Activated CD4-positive, alpha-beta T cell treated with anti-CD3 and anti-CD28 coated beads, Interleukin-10, Interleukin-2, amounts not matched to agents 100 ng/mL and 50 ng/mL, durations not matched to agents 16 hours and 8 hours (primary cell): Measurements from ENCODE around the gene POC5.

Experiments
- DNase-seq: peaks from one replicate; pipeline ENCODE4 v3.0.0-alpha.2; 2020

The POC5 gene

DNA sequence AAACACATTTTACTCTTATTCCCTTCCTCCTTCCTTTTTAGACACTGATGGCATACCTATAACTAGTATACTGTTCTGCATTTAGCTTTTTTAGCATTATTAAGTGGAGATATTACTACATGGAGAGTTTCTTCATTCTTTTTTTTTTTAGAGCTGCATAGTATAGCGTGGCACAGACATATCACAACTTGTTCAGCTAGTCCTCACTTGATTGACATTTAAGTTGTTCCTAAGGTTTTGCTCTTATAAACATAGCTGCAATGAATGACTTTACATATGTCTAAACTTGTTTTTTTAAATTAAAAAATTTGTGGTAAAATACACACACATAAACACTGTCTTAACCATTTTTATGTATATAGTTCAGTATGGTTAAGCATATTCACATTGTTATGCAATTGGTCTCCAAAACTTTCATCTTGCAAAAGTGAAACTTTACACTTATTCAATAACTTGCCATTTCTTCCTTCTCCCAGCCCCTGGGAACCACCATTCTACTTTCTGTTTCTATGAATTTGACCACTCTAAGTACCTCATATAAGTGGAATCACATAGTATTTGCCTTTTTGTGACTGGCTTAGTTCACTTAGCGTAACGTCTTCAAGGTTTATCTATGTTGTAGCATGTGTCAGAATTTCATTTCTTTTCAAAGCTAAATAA is 57.3 kb downstream of the POC5 start:
- peak; percentile 22 for DNase-seq

DNA sequence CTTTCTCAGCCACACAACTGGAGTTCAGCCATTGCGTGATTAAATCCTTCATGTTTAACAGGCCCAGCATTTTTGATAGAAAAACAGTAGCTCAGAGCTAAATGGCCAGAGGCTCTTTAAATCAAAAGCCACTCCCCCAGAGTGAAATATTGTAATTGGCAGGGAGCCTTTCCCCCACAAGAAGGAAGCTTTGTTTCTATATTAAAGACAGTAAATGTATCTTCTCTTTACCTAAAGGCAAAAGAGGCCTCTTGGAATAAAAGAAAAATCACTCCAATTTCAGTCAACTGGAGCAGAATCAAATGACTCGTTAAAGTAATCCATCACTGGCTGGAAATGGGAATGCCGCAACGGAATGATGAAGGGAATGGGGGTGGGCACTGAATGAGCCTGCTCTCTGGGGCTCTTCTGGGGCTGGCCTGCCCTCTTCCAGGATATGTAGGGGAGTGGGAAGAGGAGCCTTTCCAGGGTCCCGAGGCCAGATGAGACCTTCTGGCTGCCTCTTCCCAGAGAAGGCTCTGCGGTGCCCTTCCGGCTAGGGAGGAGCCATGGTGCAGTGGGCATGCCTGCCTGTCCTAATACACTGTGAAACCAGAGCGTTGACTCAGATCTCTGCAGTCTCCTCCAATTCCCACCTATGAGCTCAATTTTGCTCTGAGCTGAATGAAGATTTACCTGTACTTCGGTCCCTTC is 60.8 kb downstream of the POC5 start:
- DNase-seq, result no peak

GRCh38 chr5:75654693-75655295 is 62.4 kb downstream of the POC5 start:
- no peak for DNase-seq

- no peak for DNase-seq
These were observed 63.7 kb downstream of the POC5 start for GRCh38 chr5:75653521-75653920.

GRCh38 chr5:75651575-75652238 is 65.5 kb downstream of the POC5 start:
- no peak for DNase-seq

- DNase-seq, result peak; percentile 44
These were observed 68.5 kb downstream of the POC5 start for GRCh38 chr5:75648712-75649111.

- no peak for DNase-seq
These were observed 76.4 kb downstream of the POC5 start for GRCh38 chr5:75640826-75641225.

DNA sequence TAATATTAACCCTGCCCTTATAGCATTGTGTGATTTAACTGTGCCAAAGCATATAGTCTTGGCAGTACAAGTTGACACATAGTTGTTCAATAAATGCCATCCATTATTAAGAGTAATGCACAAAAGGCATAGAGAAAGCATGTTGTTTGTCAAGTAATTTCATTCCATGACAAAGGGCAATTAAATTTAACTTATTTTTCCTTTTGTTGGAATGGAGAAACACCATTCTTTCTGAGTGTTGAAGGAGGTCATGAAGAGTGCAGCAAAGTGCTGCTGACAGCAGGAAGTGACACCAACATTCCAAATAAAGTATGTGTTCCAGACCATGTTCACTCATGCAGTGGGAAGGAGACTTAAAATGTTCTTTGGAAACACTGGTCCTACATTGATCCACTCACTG is 76.8 kb downstream of the POC5 start:
- no peak for DNase-seq

- no peak for DNase-seq
These were observed 77.5 kb downstream of the POC5 start for GRCh38 chr5:75639535-75640311.

- no peak for DNase-seq
These were observed 79.3 kb downstream of the POC5 start for GRCh38 chr5:75637949-75638348.

DNA sequence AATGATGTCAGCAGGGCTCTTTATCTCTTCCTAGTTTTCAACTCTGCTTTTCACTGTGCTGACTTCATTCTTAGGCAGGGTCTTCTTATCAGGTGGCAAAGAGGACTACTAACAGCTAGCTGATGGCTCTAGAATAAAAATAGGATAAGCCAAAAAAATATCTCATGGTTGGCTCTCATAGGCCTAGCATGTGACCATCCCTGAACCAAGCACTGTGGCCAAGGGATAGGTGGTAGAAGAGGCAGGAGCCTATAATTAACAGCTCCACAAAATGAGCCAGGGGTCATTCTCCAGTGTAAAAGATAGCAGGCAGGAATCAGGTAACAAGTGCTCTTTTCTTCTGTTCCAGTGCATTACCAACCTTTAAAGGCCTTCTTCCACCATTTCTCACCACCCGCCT is 84.9 kb downstream of the POC5 start:
- DNase-seq, result no peak

DNA sequence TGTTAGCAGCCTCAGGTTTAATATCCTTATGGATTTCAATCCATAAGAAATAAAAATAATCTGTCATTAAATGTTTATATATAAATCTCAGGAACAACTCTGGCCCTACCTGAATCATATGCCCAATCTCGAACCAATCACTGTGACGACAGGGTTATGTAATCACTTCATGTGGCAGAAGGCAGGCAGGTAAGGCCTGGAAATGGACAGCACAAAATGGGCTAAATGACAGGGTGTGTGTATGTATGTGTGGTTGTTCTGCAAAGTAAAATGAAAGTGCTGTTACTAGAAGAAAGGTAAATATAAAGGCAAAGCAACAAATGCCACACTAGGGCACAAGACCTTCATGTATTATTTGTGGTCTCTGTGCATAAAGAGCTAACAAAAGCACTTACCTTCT is 86.4 kb downstream of the POC5 start:
- DNase-seq, result no peak

- no peak for DNase-seq
These were observed 89.4 kb downstream of the POC5 start for GRCh38 chr5:75627801-75628200.

DNA sequence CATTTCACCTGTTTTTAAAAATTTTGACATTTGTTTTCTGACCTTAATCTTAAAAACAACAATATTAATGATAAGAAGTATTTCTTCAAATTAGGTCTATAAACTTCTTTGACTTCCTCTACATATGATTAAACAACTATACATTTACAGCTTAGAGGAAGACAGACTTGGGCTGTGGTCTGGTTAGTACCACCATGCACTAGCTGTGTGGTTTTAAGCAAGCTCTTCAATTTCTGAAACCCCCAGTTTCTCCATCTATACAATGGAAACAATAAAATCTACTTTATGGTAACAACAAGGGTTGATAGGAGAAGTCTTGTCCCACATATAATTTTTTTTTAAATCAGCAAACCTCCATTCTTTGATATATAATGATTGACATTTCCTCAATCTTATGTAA is 90.3 kb downstream of the POC5 start:
- no peak for DNase-seq
